HG03432 (cell line): ENCODE results near the gene GRM5.
"Not testable (repeated sequence)": the region's sequence is repeated elsewhere in the genome, so short reads cannot be mapped to it uniquely, and the experiment has no call there.

Source experiments
- ATAC-seq: cut with Tn5 transposase; IDR thresholded peaks from one replicate; pipeline ENCODE4 v1.9.1; 2021; ENCODE audit warnings: mild to moderate bottlenecking, moderate library complexity; ENCODE audit not compliant: unreplicated experiment

The GRM5 gene

DNA sequence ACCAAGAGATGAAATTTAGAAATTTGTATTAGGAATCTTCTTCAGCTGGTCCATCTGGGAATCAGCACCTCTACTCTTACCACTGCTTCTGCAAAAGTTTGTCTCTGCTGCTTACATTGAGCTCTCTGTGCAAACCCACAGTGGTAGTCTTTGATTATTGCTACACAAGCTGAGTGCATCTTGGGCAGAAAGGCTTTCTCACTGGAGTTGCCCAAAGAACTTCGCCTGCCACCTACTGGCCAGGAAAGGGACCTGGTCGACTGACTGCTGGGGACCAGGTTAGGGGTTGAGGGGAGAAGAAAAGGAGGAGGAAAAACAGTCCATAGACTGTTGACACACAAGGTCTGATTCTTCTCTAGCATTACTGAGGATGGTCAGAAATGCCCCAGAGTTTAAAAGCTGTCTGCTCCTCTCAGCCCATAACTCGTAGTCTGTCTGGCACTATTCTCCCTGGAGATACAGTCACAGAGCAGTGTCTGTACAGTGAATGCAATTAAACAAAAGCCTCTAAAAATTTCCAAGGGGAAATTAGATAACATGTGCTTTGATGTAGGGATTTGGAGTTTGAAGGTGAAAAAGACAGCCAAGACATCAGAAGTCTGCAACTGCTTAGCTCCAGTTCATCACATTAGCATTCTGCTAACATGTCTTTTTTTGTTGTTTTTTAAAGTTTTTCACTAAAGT lies 513.3 kb downstream of the GRM5 start:
- peak; percentile 97 for ATAC-seq

DNA sequence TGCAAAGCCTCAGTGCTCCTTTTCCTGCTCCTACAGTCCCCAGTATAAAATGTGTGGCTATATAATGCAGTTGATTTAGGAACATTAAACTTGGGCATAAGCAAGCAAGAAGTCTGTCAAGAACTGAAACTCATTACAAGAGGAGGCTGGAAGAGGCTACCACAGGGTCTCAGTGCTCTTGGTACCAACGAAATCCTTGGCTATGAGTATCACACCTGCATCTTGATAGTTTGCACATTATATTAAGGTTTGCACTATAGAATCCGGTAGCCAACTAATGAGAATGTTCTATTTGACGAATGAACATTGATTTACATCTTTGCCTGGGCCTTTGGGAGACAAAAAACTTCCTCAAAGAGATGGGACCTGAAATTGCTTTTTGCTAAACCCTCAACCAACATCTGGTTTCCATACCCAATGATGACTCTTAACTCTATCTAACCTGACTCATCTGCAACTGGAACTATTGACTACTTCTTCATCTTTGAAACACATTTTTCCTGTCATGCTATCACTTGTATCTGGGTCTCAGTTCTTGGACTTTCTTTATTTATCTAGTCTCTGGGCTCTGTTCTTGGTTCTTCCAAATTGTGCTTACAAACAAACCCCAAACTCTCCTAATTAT lies 521.0 kb downstream of the GRM5 start:
- ATAC-seq = peak; percentile 7

DNA sequence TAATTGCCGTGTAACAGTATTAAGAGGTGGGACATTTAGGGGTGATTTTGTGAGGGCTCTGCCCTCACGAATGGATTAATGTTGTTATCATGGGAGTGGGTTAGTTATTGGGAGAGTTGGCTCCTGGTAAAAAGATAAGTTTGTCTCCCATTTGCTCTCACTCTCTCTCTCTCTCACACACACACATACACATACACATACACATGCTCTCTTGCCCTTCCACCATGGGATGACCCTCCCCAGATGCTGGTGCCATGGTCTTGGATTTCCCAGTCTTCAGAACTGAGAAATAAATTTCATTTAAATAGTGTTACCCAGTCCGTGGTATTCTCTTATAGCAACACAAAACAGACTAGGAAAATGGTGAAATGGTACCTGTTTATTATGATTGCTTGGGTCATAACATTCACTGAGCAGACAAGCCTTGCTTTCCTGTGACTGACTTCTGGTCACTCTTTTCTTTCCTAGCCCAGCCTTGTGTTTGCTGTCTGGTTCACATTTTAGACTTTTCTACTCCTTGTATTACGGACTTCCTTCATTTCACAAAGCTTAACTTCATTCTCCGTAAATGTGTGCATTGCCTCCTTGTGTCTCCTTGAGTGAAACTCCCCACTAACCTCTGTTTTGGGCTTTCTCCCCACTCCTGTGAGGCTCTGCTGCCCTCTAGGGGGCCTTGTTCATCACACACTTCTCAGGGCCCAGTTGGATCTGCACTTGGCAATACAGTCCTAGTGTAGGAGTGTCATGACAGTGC lies 521.7 kb downstream of the GRM5 start:
- ATAC-seq = peak; percentile 99

DNA sequence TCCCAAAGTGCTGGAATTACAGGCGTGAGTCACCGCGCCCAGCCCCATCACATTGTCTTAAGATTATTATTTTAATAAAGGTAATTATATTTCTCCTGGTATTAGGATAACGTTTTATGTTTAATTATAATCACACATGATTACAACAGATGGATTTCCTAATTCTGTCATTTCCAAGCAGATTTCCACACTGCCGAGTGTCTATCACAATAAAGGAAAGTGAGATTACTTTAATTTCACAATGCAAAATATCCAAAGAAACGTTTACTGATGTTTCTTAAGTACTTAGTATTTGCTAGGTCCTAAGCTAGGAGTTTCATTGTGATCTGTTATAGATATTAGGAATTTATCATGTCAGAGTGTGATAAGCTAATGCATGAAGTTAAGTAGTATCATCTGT lies 524.8 kb downstream of the GRM5 start:
- no peak for ATAC-seq

DNA sequence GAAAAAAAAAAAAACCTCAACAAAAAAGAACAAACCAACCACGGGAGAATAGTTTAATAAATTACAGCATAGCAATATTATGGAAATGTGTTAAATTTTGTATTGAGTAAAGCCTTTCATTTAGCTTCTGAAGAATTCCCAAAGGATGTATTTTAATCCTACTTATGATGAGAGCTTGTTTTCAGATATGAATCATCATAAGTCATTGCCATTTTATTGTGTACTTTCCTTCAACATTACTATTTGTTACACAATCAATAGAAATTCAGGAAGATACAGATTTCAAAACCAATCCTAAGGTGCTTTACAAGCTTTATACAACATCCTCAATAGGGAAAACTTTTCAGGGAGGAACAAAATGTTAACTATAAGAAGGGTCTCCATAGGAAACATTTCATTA lies 527.7 kb downstream of the GRM5 start:
- no peak for ATAC-seq

DNA sequence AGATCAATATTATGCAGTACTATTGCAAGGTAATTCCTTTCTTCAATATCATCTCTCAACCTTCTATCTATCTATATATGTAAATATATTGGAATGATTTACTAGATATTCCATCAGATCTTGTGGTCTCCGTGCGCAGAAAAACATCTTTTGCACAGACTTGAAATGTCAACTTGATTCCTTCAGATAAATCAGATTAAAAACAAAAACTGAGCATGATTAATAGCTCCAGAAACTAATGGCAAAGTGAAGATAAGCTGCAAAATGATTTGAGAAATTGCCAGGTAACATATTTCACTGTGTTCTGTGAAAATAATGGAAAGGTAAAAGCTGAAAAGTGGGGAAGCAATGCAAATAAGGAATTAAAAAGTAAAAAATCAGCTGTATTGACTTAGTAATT lies 528.2 kb downstream of the GRM5 start:
- ATAC-seq = no peak

DNA sequence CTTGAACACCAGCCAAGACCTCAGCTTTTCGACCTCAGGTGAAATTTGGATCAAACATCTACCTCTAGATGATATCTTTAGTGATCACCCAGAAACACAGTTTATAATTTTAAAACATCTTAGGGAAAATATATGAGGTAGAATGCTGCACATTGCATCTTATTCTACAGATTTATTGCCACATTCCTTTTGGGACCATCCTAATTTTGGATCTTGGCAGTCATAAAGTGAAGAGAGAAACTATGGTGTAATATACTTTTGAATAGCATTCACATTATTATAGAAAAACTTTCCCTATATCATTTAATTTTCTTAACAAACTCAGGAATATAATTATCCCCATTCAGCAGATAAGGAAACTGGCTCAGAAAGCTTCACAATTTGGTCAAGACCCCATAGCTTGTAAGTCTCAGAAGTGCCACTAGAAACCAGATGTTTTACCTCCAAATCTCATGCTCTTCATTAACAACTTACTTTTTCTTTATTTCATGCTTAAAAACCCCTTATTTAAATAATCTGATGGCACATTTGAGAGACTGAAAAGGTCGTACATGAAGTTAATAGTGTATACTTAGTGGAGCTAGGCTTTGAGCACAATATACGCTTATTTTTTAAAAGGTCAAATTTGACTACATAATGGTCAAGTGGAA lies 529.0 kb downstream of the GRM5 start:
- ATAC-seq = no peak

DNA sequence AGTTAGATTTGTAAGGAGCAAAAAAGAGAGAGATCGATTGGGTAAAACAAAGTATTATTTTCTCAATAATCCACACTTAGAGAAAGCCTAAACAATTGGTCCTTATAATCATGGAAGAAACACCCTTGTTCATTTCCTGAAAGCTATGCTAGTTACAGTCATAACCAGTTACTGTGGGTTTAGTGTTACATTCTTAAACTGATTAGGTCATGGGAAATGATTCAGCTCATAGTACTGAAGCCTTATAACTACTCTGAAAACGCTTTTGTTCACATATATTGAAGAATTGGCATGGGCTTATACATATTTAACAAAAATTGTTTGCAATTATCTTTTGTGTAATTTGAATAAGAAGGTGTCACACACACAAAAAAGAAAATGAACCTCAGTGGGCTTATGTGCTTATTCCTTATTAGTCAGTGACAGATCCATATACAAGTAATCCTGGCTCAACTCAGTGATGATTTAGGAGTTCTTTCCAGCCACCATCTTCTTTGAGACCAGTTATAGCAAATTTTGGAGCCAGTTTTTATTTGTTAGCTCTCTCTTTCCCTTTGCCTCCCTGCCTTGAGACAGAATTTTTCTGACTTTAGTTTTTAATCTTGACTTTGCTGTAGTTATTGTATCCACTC lies 529.8 kb downstream of the GRM5 start:
- peak; percentile 89 for ATAC-seq

DNA sequence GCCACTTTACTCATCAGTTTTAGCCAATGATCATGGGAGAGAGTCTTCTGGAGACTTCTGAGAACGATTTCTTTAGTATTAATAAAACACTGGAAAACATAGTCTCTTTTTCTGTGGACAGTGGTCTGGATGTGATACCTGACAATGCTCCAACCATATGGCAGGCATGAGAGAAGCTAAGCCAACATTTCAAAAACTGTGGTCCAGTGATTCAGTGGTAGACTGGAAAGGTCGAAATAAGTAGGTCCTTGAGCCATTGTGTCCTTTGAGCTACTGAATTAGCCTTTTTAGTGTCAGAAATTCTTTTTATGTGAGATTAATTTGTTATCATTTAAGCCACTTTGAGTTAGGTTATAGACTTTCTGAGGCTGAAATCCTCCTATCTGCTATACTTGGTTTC lies 530.5 kb downstream of the GRM5 start:
- no peak for ATAC-seq

DNA sequence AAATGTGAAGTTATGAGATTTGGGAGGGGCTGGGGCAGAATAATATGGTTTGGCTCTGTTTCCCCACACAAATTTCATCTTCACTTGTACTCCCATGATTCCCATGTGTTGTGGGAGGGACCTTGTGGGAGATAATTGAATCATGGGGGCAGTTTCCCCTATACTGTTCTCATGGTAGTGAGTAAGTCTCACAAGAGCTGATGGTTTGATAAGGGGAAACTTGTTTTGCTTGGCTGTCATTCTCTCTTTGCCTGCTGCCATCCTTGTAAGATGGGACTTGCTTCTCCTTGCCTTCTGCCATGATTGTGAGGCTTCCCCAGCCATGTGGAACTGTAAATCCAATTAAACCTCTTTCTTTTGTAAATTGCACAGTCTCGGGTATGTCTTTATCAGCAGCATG lies 531.1 kb downstream of the GRM5 start:
- not testable (repeated sequence) for ATAC-seq

DNA sequence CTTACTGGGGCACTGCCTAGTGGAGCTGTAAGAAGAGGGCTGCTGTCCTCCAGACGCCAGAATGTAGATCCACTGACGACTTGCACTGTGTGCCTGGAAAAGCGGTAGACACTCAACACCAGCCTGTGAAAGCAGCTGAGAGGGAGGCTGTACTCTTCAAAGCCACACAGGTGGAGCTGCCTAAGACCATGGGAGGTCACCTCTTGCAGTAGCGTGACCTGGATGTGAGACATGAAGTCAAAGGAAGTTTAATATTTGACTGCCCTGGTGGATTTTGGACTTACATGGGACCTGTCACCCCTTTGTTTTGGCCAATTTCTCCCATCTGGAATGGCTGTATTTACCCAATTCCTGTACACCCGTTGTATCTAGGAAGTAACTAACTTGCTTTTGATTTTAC lies 531.6 kb downstream of the GRM5 start:
- ATAC-seq = no peak

DNA sequence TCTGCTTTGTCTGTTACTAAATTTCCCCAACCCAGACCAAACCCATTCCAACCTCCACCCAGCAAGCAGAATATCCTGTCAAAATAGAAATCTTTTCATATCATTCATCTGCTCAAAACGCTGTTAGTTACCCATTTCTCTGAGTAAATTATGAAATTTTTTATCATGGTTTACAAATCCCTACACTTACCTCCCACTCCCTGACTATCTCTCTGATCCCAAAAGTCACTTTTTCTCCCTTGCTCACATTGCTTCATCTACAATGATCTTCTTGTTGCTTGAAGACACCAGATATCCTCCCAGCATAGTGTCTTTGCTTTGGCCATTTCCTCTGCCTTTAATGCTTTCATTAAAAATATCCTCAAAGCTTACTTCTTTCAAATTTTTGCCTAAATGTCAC lies 532.8 kb downstream of the GRM5 start:
- no peak for ATAC-seq

DNA sequence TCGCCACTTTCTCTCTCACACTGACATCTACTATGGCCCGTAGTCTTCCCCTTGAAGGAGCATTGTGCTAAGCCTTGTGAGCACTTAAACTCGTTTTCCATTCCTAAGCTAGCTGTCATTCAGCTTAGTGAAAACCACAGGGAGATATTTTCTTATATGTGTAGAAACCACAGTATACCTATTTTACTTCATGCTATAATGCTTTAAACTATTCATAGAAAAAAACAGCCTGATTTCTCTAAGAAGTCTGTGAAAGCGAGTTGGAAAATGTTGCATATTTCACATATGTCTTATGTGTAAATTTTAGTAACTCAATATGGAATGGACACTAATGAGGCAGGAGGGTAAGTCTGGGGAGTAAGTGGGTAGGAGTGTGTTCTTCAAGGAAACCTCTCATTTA lies 534.0 kb downstream of the GRM5 start:
- ATAC-seq = no peak

DNA sequence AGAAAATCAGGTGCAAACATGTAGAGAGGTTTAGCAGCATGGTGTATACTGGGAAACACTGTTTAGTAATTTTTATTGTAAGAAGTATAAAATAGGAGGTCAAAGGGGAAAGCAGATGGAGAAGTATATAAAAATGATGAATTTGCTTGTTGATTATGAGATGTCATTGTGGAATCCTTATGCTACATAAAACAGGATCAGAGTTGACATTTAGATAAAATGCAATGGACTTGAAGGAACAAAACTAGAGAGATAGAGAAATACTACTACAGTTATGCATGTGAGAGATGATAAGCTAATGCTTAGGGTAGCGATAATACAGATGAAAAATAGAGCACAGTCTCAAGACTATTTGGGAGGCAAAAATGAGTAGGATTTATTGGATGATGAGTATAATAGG lies 536.4 kb downstream of the GRM5 start:
- ATAC-seq = no peak

DNA sequence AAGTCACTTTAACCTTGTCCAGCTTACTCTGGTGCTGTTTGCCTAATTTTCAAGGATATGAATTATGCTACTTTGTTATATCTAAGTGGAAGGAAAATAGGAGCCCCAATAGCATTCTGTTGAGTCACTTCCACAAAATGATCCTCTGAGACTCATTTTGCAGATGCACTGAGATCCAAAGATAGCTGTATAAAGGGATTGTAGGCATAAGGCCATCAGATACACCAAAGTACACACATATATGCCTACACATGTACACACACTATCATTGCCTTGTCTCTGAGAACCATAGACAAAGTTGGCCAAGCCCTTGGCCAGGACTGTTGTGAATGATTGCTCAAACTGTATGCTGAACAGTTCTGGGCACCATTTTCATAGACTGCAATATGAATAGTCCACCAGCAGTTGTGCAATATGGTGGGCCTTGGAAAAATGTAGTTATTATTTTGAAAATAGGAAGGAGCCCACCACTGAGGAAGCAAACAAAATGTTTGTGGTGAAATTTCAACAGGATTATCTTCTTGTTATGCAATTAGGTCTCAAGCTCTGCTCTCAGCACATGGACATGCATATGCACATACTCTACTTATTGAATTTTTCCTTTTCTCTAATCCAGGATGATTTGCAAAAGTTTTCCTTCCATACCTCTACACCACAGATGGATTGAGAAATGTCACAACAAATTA lies 542.3 kb downstream of the GRM5 start:
- no peak for ATAC-seq

DNA sequence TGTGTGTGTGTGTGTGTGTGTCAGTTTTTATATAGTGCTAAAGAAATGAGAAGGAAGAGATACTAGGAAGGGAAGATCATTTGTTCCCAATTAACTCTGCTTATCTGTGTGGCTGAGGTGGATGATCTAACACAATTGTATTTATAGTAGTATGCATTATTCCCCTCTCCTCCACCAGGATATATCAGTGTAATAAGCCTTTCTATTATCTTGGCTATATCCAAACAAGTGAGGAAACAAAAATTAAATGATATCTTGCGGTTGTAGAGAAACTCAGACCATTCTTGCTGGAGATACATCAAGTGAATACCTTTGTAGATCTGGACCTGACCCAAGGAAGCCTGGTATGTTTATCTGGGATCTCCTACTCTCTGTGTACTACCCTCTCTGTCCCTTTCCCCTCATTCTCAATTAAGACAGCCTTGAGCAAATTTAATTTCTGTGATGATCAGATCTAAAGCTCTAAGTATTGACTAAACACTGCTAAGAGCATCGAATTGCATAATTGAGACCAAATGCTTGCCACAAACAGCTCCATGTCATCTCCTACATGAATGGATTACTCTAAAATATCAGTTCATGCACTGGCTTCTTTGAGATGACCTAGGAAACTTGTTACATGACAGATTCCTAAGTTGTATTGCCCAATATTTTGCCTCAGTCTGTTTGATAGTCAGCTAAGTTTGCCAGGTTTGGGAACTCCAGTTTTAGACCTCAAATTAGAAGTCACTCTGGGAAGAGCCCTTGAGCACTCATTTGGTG lies 543.0 kb downstream of the GRM5 start:
- ATAC-seq = no peak

DNA sequence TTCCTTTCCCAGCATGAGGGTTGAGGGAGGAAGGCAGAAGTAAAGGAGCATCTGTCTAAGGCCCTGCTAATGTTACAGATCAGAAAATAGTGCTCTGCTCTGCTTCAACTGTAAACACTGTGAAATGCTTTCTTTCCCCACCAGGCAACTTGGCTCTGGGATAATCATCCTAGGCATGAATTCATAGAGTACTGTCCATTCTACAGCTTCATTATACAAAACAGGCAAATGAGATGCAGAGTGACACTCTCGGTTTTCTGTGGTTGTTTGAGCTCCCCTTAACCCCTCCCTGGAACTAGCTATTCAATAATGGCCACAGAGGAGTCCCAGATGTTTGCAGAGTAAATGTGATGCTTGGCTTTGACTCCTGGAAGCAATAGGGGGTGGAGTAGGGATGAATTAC lies 544.0 kb downstream of the GRM5 start:
- ATAC-seq = no peak

DNA sequence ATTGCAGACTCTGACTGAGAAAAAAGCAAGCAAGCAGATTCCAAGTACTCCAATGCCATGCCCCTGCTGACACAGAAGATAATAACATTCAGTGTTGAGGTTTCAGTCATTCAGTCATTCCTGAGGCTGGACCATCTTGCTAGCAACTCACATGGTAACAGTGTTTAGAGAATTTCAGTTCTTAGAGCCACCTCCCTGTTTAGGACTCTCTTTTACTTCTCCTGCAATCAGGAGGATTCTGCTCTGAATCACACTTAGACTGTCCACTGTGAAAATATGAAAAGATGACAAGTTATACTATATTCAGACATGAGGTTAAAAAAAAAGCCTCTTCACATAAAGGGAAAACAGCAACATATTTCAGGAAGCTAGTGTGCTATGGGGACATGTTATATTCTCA lies 544.4 kb downstream of the GRM5 start:
- no peak for ATAC-seq

DNA sequence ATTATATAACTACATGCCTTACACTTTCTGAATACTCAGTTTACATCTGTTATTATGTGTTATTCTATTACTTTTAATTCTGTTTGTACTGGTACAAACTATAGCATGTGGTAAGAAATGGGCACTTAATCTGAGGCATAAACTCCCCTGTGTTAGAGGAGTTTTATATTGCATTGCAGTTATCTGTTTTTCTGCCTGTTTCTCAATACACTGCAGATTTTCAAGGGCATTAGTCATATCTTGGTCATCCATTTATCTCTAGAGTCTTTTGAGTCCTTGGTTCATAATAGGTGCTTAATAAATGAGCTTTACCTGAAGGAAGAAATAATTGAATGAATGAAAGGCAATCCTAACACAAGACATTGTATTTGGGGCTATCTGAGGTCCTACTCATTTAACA lies 545.4 kb downstream of the GRM5 start:
- ATAC-seq = no peak

DNA sequence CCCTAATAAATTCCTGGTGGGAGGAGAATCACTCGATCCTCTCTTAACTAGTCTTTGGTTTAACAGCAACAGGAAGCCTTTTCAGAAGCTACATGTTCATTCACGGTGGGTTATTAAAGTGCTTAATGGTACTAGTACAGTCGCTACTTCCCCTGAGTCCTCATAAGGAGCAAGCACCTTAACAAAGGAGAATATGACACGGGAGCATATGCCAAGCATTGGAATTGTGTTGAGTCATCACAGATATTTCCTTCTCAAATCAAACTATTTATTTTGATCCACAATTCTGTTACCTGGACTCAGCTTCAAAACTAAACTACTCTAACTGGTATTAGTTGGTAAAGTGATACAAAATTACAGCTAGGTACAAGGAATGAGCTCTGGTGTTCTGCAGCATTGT lies 550.8 kb downstream of the GRM5 start:
- ATAC-seq = no peak
